ENCODE data around the gene TMEM61.

Gene TMEM61

DNA sequence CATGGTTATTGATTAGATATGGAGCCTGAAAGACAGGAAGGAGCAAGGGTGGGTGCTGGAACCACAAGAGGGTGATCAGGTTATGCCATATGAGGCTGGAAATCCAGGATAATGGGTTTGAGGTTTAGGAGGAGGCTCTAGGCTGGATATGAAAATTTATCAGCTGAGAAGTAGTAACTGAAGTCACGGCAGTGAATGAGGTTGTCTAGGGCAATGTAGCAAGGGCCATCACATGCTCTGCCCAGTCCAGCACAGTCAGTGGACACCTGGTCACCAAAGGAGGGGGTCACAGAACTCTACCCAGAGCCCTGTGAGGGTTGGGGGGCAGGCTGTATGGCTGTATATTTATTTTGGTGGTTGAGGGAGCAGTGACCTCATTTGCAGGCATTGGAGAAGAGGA, 10.5 kb upstream of the TMEM61 start:
- H3K27ac ChIP-seq (ENCODE audit: low read length), result no peak overlapping the region
- no peaks in the 10 kb centered on the region for H3K36me3 ChIP-seq (replicated peaks; ENCODE audit: low read depth, low read length)
- no peak overlapping the region for H2AFZ ChIP-seq (ENCODE audit: low read depth, low read length)
- H3K9me3 ChIP-seq (ENCODE audit: insufficient read depth, low read length), result no peaks in the 10 kb centered on the region
- H3K9ac ChIP-seq (ENCODE audit: low read length), result no peak overlapping the region
- no peaks in the 10 kb centered on the region for H3K79me2 ChIP-seq (ENCODE audit: low read length)
- H4K20me1 ChIP-seq (ENCODE audit: insufficient read depth, low read length), result no peaks in the 10 kb centered on the region
- TF ChIP-seq, protein P1, sequence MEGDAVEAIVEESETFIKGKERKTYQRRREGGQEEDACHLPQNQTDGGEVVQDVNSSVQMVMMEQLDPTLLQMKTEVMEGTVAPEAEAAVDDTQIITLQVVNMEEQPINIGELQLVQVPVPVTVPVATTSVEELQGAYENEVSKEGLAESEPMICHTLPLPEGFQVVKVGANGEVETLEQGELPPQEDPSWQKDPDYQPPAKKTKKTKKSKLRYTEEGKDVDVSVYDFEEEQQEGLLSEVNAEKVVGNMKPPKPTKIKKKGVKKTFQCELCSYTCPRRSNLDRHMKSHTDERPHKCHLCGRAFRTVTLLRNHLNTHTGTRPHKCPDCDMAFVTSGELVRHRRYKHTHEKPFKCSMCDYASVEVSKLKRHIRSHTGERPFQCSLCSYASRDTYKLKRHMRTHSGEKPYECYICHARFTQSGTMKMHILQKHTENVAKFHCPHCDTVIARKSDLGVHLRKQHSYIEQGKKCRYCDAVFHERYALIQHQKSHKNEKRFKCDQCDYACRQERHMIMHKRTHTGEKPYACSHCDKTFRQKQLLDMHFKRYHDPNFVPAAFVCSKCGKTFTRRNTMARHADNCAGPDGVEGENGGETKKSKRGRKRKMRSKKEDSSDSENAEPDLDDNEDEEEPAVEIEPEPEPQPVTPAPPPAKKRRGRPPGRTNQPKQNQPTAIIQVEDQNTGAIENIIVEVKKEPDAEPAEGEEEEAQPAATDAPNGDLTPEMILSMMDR (IDR thresholded peaks at IDR 0.05; ENCODE audit: low read depth, low read length), result no peak
- no peak for TF ChIP-seq EZH2phosphoT487 (IDR thresholded peaks at IDR 0.05; ENCODE audit: low read depth)
- no peak overlapping the region for H3K4me2 ChIP-seq (ENCODE audit: low read length)
- no peak overlapping the region for H3K4me3 ChIP-seq (ENCODE audit: low read length)
- peaks cover 23% of the 10 kb centered on the region for H3K27me3 ChIP-seq (ENCODE audit: low read depth, low read length)
- H3K4me1 ChIP-seq (ENCODE audit: low read length), result peaks cover 39% of the 10 kb centered on the region

DNA sequence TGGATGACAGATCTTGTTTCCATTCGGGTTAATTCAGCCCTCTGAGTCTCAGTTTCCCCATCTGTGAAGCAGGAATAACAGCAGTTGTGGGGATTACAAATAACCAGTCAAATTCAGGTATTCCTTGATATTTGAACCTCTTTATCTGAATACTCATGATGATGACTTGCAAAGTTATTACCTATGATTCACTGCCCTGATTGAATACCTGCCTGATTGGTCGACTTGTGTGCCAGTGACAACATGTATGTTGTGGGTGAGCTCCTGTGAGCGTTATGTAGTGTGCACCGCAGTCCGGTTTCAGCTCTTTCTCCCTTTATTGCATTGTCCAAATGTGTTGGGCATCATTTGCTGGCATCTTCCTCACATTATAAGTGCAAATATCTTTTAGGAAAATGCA, 9.5 kb upstream of the TMEM61 start:
- Histone ChIP-seq H3K9ac (ENCODE audit: low read length) (no peak overlapping the region), H3K4me1 (ENCODE audit: low read length) (peaks cover 34% of the 10 kb centered on the region), H3K36me3 (replicated peaks; ENCODE audit: low read depth, low read length) (no peaks in the 10 kb centered on the region), H3K4me3 (ENCODE audit: low read length) (peak overlapping the region; percentile 41), H3K79me2 (ENCODE audit: low read length) (no peaks in the 10 kb centered on the region), H4K20me1 (ENCODE audit: insufficient read depth, low read length) (no peaks in the 10 kb centered on the region), H3K9me3 (ENCODE audit: insufficient read depth, low read length) (no peaks in the 10 kb centered on the region), H3K27me3 (ENCODE audit: low read depth, low read length) (peaks cover 28% of the 10 kb centered on the region), H3K27ac (ENCODE audit: low read length) (peak overlapping the region; percentile 49), H3K4me2 (ENCODE audit: low read length) (peak overlapping the region; percentile 59), H2AFZ (ENCODE audit: low read depth, low read length) (no peak overlapping the region)
- no peak for TF ChIP-seq EZH2phosphoT487 (IDR thresholded peaks at IDR 0.05; ENCODE audit: low read depth)
- TF ChIP-seq, protein P1 (IDR thresholded peaks at IDR 0.05; ENCODE audit: low read depth, low read length), result no peak

DNA sequence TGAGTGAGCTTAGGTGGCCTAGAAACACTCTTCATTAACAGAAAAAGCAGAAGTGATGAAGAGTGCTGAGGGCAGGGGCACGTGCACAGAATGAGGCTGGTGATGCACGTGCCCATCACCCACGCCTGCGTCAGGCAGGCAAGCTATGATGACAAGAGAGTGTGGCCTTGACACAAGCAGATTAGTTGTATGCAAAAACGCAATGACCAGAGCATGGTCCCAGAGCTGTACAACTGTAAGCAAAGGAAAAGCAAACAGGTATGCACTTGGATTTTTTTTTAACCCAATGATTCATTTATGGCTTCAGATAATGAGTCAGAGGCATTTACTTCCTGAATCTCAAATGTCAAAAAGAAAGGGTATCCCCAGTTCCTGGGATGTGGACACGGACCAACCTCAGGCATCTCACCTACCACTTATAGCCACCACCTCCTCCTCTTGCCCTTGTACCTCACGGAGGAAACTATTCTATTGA, 9.1 kb upstream of the TMEM61 start:
- Histone ChIP-seq H3K9ac (ENCODE audit: low read length) (no peak overlapping the region), H3K27me3 (ENCODE audit: low read depth, low read length) (peaks cover 28% of the 10 kb centered on the region), H3K36me3 (replicated peaks; ENCODE audit: low read depth, low read length) (no peaks in the 10 kb centered on the region), H3K4me1 (ENCODE audit: low read length) (peaks cover 30% of the 10 kb centered on the region), H3K4me2 (ENCODE audit: low read length) (peak overlapping the region; percentile 59), H3K79me2 (ENCODE audit: low read length) (no peaks in the 10 kb centered on the region), H3K27ac (ENCODE audit: low read length) (peak overlapping the region; percentile 49), H3K4me3 (ENCODE audit: low read length) (peak overlapping the region; percentile 41), H4K20me1 (ENCODE audit: insufficient read depth, low read length) (no peaks in the 10 kb centered on the region), H2AFZ (ENCODE audit: low read depth, low read length) (no peak overlapping the region), H3K9me3 (ENCODE audit: insufficient read depth, low read length) (no peaks in the 10 kb centered on the region)
- TF ChIP-seq, protein P1 (IDR thresholded peaks at IDR 0.05; ENCODE audit: low read depth, low read length), result no peak
- TF ChIP-seq EZH2phosphoT487 (IDR thresholded peaks at IDR 0.05; ENCODE audit: low read depth), result no peak

DNA sequence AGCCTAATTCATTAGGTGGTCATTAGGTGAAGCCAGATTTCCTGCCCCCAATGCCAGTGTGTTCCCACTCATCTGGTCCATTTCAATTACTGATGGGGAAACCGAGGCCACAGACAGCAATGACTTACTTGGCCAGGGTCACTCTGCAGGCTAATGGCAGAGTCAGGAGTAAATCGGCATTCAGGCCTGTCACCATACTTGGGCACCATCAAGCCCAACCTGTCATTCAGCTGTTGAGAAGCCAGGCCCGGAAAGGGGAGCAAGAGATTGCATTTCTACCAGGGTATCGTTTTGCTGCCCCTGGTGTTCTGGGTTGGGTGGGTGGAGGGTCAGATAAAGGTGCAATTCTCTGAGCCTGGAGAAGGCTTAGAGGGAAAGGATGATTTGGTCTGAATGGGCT, 8.0 kb upstream of the TMEM61 start:
- no peaks in the 10 kb centered on the region for H3K79me2 ChIP-seq (ENCODE audit: low read length)
- H3K27me3 ChIP-seq (ENCODE audit: low read depth, low read length), result peaks cover 28% of the 10 kb centered on the region
- H3K36me3 ChIP-seq (replicated peaks; ENCODE audit: low read depth, low read length), result no peaks in the 10 kb centered on the region
- H3K9me3 ChIP-seq (ENCODE audit: insufficient read depth, low read length), result no peaks in the 10 kb centered on the region
- H2AFZ ChIP-seq (ENCODE audit: low read depth, low read length), result no peak overlapping the region
- H4K20me1 ChIP-seq (ENCODE audit: insufficient read depth, low read length), result no peaks in the 10 kb centered on the region
- TF ChIP-seq EZH2phosphoT487 (IDR thresholded peaks at IDR 0.05; ENCODE audit: low read depth), result no peak
- TF ChIP-seq, protein P1 (IDR thresholded peaks at IDR 0.05; ENCODE audit: low read depth, low read length), result no peak
- H3K27ac ChIP-seq (ENCODE audit: low read length), result no peak overlapping the region
- H3K4me2 ChIP-seq (ENCODE audit: low read length), result peak overlapping the region; percentile 64
- H3K4me3 ChIP-seq (ENCODE audit: low read length), result 0 out of 2 replicates have a peak overlapping the region, but pooled peaks have one; percentile 59
- H3K4me1 ChIP-seq (ENCODE audit: low read length), result peaks cover 26% of the 10 kb centered on the region
- no peak overlapping the region for H3K9ac ChIP-seq (ENCODE audit: low read length)

Data from OCI-LY3 (cell line).